Measurements from ENCODE around the gene ASMTL. TPM values are rescaled to one million over a fixed set of nuclear protein-coding genes. Genes with fewer than 3 reads are reported as not detected.
A peak's percentile ranks its signal among the peaks of the same experiment; 100 is the strongest.

ASMTL gene
- total RNA-seq, 8 experiments from 2014 or later: 15.1 to 46.3 (median 23.4) TPM

DNA sequence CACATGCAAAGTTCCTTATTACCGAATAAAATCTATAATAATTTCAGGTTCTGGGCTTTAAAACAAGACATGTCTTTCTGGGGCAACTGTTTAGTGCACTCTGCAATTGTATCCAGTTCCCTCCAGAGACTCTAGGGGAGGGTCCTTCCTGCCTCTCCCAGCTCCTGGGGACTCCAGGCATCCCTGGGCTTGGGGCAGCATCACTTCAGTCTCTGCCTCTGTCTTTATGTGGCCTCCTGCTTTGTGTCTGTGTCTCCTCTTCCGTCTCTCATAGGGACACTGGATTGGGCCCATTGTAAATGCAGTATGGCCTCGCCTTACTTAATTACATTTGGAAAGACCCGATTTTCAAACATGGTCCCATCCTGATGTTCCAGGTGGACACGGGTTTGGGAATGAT lies 10.9 kb upstream of the ASMTL start:
- WGBS, 10 experiments: 17 to 100% (median 61%) methylated on average over 1 to 5 of the region's 5 CpGs; no CpG with 5 or more reads in 1 of the 10 experiments
- no peak overlapping the region for H3K27ac ChIP-seq
- no peak for ATAC-seq (replicated peaks in 6 of 8)
- in situ Hi-C loops (cut with MboI; ENCODE audit: low pct_unique_long_range_greater_than_20kb in 2 of 9, low sequenced_read_pairs in 9 of 9, unreplicated experiment in 9 of 9): loop anchor here in 3 of 9 experiments (25.0 kb wide), 3 partner anchors 124 to 1149 kb away; partner anchors contain the start of gene AKAP17A (in 1 of the 3)
- no peak overlapping the region for H3K4me3 ChIP-seq
- H3K4me1 ChIP-seq (replicated peaks in 1 of 2): no peaks in the 10 kb centered on the region

DNA sequence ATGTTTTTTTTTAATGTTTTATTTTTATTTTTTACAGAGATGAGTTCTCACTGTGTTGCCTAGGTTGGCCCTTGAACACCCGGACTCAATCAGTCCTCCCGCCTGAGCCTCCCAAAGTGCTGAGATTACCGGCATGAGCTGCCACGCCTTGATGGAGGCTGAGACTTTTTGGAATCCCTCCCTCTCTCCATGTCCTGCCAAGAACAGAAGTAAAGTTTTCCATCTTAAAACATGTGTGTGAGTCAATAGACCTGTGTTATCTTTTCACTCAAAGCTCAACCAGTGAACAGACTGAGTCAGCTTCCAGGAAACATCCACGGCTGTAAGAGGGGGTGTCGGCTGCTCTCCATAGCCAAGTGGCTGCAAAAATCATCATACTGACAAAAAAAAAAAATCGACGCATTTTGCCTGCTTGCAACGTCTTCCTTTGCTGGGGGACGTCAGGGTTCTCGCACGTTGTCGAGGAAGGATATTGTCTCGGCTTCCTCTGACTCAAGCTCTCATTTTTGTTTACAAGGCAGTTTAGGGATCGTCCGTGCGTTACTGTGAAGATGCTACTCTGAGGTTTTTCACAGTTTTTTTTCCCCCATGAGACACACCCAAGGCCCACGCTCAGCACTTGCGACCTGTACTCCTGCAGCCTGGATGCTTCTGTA lies 10.0 kb upstream of the ASMTL start:
- ATAC-seq (replicated peaks in 6 of 8): no peak
- no peak overlapping the region for H3K4me3 ChIP-seq
- in situ Hi-C loops (cut with MboI; ENCODE audit: low pct_unique_long_range_greater_than_20kb in 2 of 9, low sequenced_read_pairs in 9 of 9, unreplicated experiment in 9 of 9): loop anchor here in 3 of 9 experiments (25.0 kb wide), 3 partner anchors 125 to 1150 kb away; partner anchors contain the start of gene AKAP17A (in 1 of the 3)
- no peaks in the 10 kb centered on the region for H3K4me1 ChIP-seq (replicated peaks in 1 of 2)
- 40 to 92% (median 65%) methylated on average over 2 to 15 of the region's 19 CpGs for WGBS, 10 experiments
- H3K27ac ChIP-seq: no peak overlapping the region

DNA sequence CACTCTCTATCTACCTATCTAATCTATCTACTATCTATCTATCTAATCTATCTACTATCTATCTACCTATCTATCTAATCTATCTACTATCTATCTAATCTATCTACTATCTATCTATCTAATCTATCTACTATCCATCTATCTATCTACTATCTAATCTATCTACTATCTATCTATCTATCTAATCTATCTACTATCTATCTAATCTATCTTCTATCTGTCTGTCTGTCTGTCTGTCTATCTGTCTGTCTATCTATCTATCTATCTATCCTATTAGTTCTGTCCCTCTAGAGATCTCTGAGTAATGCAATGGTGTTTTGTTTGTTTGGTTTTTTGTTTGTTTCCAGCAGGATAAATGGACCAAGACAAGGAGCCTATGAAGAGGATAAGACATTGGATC lies 9.4 kb upstream of the ASMTL start:
- in situ Hi-C loops (cut with MboI; ENCODE audit: low pct_unique_long_range_greater_than_20kb in 2 of 9, low sequenced_read_pairs in 9 of 9, unreplicated experiment in 9 of 9): loop anchor here in 3 of 9 experiments (25.0 kb wide), 3 partner anchors 125 to 1150 kb away; partner anchors contain the start of gene AKAP17A (in 1 of the 3)
- no peaks in the 10 kb centered on the region for H3K4me1 ChIP-seq (replicated peaks in 1 of 2)
- H3K27ac ChIP-seq: no peak overlapping the region
- ATAC-seq (replicated peaks in 6 of 8): no peak
- H3K4me3 ChIP-seq: no peak overlapping the region

DNA sequence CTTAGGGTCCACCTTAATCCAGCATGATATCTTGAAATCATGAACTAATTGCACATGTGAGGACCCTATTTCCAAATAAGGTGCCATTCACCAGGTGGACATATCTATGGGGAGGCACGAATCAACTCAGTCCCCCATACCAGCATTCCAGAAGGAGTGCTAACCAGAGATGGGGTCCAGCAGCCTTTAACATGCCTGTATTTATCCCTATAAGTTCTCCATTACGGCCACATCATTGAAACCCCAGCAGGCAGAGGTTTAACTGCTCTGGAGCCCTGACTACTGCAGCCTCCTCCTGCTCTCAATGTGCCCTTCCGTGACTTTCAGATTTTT lies 3.2 kb upstream of the ASMTL start:
- H3K4me1 ChIP-seq (replicated peaks in 1 of 2): no peaks in the 10 kb centered on the region
- 31 to 100% (median 70%) methylated on average over 1 to 3 of the region's 3 CpGs; no CpG with 5 or more reads in 2 of the 10 experiments for WGBS, 10 experiments
- ATAC-seq (replicated peaks in 6 of 8): no peak
- in situ Hi-C loops (cut with MboI; ENCODE audit: low pct_unique_long_range_greater_than_20kb in 2 of 9, low sequenced_read_pairs in 9 of 9, unreplicated experiment in 9 of 9): loop anchor here in 3 of 9 experiments (25.0 kb wide), 3 partner anchors 131 to 1156 kb away; partner anchors contain the start of gene AKAP17A (in 1 of the 3)
- H3K27ac ChIP-seq: no peak overlapping the region
- H3K4me3 ChIP-seq: no peak overlapping the region

DNA sequence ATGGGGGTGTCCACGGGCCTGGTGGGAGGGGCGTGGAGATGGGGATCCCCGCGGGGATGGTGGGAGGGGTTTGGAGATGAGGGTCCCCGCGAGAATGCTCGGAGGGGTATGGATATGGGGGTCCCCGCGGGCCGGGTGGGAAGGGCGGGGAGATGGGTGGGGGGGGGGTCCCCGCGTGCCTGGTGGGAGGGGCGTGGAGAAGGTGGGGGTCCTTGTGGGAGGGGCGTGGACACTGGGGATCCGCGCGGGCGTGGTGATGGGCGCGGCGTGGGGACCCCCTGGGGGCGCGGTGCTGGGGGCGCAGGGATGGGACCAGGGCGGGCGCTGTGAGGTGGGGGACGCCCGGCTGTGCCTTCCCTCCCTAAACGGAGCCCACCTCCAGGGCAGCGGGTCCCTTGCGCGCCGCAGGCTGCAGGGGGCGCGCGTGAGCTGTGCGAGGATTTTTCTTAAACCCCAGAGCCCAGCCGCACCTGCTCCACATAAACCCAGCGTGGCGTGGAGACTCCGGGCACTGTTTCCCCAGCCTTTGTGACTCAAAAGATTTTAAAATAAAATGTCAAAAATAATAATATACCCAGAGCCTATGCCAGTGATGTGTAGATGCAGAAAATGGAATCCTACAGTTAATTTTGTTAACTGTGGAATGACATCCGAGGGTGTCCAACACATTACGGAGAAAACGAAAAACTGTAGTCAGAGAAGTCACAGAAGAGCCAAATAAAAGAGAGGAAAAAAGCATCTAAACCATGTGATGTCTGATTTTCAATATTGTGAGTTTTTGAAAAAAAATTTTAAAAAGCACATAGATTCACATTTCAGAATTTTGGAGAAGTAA lies 1.5 kb upstream of the ASMTL start:
- Histone ChIP-seq H3K4me3 (peak overlapping the region; percentile 33 to 59 (median 42)), H3K27ac (no peak overlapping the region)

DNA sequence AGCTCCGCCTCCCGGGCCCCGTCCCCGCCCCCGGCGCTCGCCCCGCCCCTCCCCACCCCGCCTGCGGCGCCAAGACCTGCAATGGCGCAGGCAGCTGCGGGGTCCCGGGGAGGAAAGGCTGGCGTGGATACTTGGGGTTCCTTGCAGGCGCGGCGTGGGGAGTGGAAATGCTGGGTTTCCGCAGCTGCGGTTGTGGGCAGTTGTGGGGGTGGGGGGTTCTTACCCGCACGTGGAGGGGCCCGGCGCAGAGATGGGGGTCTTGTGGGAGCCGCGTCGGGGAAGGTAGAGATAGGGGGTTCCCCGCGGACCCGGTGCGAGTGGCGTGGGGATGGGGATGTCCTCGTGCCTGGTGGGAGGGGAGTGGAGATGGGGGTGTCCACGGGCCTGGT lies 680 bp upstream of the ASMTL start:
- Histone ChIP-seq H3K4me1 (replicated peaks in 1 of 2) (no peaks in the 10 kb centered on the region), H3K4me3 (peak overlapping the region; percentile 59 to 99 (median 85)), H3K27ac (peak overlapping the region; percentile 88 to 92)
- WGBS, 10 experiments: no CpG with 5 or more reads among the region's 34 CpGs
- ATAC-seq (replicated peaks in 6 of 8): peak; percentile 1 to 61 (median 32)
- in situ Hi-C loops (cut with MboI; ENCODE audit: low pct_unique_long_range_greater_than_20kb in 2 of 9, low sequenced_read_pairs in 9 of 9, unreplicated experiment in 9 of 9): loop anchor here in 3 of 9 experiments (25.0 kb wide), 3 partner anchors 134 to 1159 kb away; partner anchors contain the start of gene AKAP17A (in 1 of the 3)

More for the DNA sequence above, 1.5 kb upstream of the ASMTL start:
- in situ Hi-C loops (cut with MboI; ENCODE audit: low pct_unique_long_range_greater_than_20kb in 2 of 9, low sequenced_read_pairs in 9 of 9, unreplicated experiment in 9 of 9): loop anchor here in 3 of 9 experiments (25.0 kb wide), 3 partner anchors 133 to 1158 kb away; partner anchors contain the start of gene AKAP17A (in 1 of the 3)
- 0 to 93% (median 17%) methylated on average over 1 to 10 of the region's 45 CpGs; no CpG with 5 or more reads in 2 of the 10 experiments for WGBS, 10 experiments
- H3K4me1 ChIP-seq (replicated peaks in 1 of 2): no peaks in the 10 kb centered on the region
- peak; percentile 22 to 58 (median 47) for ATAC-seq (replicated peaks in 6 of 8)

DNA sequence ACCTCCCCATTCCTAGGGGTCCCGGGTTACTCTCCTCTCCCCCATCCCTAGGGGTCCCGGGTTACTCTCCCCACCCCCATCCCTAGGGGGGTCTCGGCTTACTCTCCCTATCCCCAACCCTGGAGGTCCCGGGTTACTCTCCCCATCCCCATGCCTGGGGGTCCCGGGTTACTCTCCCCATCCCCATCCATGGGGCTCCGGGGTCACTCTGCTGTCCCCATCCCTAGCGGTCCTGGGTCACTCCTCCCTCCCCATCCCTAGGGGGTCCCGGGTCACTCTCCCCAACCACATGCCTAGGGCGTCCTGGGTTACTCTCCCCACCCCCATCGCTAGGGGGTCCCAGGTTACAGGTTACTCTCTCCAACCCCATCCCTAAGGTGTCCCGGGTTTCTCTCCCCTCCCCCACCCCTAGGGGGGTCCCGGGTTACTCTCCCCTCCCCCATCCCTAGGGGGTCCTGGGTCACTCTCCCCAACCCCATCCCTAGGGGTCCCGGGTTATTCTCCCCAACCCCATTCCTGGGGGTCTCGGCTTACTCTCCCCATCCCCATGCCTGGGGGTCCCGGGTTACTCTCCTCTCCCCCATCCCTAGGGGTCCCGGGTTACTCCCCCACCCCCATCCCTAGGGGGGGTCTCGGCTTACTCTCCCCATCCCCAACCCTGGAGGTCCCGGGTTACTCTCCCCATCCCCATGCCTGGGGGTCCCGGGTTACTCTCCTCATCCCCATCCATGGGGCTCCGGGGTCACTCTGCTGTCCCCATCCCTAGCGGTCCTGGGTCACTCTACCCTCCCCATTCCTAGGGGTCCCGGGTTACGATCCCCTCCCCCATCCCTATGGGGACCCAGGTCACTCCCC lies 821 bp downstream of the ASMTL start:
- H3K27ac ChIP-seq: no peak overlapping the region

DNA sequence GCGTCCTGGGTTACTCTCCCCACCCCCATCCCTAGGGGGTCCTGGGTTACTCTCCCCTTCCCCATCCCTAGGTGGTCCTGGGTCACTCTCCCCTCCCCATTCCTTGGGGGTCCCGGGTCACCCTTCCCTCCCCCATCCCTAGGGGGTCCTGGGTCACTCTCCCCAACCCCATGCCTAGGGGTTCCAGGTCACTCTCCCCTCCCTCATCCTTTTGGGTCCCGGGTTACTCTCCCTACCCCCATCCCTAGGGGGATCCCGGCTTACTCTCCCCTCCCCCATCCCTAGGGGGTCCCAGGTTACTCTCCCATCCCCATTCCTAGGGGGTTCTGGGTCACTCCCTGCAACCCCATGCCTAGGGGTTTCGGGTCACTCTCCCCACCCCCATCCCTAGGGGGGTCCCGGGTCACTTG lies 1.5 kb downstream of the ASMTL start:
- Histone ChIP-seq H3K27ac (no peak overlapping the region), H3K4me3 (peak overlapping the region in 1 of 5 donors; percentile 99), H3K4me1 (replicated peaks in 1 of 2) (no peaks in the 10 kb centered on the region)
- in situ Hi-C loops (cut with MboI; ENCODE audit: low pct_unique_long_range_greater_than_20kb in 2 of 9, low sequenced_read_pairs in 9 of 9, unreplicated experiment in 9 of 9): loop anchor here in 3 of 9 experiments (25.0 kb wide), 3 partner anchors 136 to 1161 kb away; partner anchors contain the start of gene AKAP17A (in 1 of the 3)
- no CpG with 5 or more reads among the region's 6 CpGs for WGBS, 10 experiments
- ATAC-seq (replicated peaks in 6 of 8): no peak

More for the DNA sequence above, 821 bp downstream of the ASMTL start:
- Histone ChIP-seq H3K4me1 (replicated peaks in 1 of 2) (no peaks in the 10 kb centered on the region), H3K4me3 (peak overlapping the region; percentile 73 to 99 (median 78))
- WGBS, 10 experiments: no CpG with 5 or more reads among the region's 23 CpGs
- no peak for ATAC-seq (replicated peaks in 6 of 8)
- in situ Hi-C loops (cut with MboI; ENCODE audit: low pct_unique_long_range_greater_than_20kb in 2 of 9, low sequenced_read_pairs in 9 of 9, unreplicated experiment in 9 of 9): loop anchor here in 3 of 9 experiments (25.0 kb wide), 3 partner anchors 135 to 1160 kb away; partner anchors contain the start of gene AKAP17A (in 1 of the 3)

DNA sequence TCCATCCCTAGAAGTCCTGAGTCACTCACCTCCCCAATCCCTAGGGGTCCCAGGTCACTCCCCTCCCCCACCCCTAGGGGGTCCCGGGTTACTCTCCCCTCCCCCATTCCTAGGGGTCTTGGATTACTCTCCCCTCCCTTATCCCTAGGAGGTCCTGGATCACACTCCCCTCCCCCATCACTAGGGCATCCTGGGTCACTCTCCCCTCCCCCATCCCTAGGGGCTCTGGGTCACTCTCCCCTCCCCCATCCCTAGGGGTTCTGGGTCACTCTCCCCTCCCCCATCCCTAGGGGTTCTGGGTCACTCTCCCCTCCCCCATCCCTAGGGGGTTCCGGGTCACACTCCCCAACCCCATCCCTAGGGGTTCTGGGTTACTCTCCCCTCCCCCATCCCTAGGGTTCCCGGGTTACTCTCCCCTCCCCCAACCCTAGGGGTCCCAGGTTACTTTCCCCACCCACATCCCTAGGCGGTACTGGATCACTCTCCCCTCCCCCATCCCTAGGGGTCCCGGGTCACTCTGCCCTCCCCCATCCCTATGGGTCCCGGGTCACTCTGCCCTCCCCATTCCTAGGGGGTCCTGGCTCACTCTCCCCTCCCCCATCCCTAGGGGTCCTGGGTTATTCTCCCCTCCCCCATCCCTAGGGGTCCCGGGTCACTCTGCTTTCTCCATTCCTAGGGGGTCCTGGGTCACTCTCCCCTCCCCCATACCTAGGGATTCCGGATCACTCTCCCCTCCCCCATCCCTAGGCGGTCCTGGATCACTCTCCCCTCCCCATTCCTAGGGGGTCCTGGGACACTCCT lies 2.1 kb downstream of the ASMTL start:
- ATAC-seq (replicated peaks in 6 of 8): no peak
- Histone ChIP-seq H3K4me3 (no peak overlapping the region), H3K4me1 (replicated peaks in 1 of 2) (no peaks in the 10 kb centered on the region), H3K27ac (no peak overlapping the region)
- in situ Hi-C loops (cut with MboI; ENCODE audit: low pct_unique_long_range_greater_than_20kb in 2 of 9, low sequenced_read_pairs in 9 of 9, unreplicated experiment in 9 of 9): loop anchor here in 3 of 9 experiments (25.0 kb wide), 3 partner anchors 137 to 1162 kb away; partner anchors contain the start of gene AKAP17A (in 1 of the 3)
- no CpG with 5 or more reads among the region's 9 CpGs for WGBS, 10 experiments

DNA sequence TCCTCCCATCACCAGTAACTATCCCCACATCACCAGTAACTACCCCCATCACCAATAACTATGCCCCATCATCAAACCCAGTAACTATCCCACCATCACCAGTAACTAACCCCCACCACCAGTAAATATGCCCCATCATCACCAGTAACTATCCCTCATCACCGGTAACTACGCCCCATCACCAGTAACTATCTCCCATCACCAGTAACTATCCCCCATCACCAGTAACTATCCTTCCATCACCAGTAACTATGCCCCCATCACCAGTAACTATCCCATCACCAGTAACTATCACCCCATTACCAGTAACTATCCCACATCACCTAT lies 2.9 kb downstream of the ASMTL start:
- no peak overlapping the region for H3K4me3 ChIP-seq
- H3K4me1 ChIP-seq (replicated peaks in 1 of 2): no peaks in the 10 kb centered on the region
- in situ Hi-C loops (cut with MboI; ENCODE audit: low pct_unique_long_range_greater_than_20kb in 2 of 9, low sequenced_read_pairs in 9 of 9, unreplicated experiment in 9 of 9): loop anchor here in 3 of 9 experiments (25.0 kb wide), 3 partner anchors 138 to 1163 kb away; partner anchors contain the start of gene AKAP17A (in 1 of the 3)
- H3K27ac ChIP-seq: no peak overlapping the region
- no peak for ATAC-seq (replicated peaks in 6 of 8)
- WGBS, 10 experiments: 100% methylated on average over 1 to 2 of the region's 2 CpGs; no CpG with 5 or more reads in 5 of the 10 experiments

DNA sequence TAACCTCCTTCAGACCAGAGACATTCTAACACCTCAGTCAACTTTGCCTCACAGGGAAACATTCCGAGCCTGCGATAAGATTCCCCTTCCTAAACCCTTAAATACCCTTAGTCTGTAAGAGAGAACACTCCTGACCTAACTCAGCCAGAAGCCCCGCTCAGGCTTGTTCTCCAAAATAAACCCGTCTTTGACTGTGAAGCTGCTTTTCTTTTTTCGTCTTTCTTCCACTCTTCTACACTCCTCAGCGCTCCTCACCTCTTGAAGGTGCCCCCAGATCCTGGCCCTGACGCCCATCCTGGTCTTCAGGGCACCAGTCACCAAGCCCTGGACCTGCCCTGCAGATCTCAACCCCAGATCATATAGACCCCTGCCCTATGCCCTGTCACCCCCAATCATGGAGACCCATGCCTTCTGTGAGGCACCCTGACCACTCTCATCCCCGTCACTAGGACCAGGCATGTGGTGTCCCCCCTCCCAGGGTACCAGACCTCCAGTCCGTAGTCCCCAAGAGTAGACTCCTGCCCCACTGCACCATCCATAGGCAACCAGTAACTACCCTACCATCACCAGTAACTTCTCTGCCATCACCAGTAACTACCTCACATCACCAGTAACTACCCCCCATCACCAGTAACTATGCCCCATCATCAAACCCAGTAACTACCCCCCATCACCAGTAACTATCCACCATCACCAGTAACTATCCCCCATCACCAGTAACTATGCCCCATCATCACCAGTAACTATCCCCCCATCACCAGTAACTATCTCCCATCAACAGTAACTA lies 3.5 kb downstream of the ASMTL start:
- ATAC-seq (replicated peaks in 6 of 8): no peak
- in situ Hi-C loops (cut with MboI; ENCODE audit: low pct_unique_long_range_greater_than_20kb in 2 of 9, low sequenced_read_pairs in 9 of 9, unreplicated experiment in 9 of 9): no loop called here

More for the DNA sequence above, 3.5 kb downstream of the ASMTL start:
- Histone ChIP-seq H3K27ac (no peak overlapping the region), H3K4me3 (no peak overlapping the region), H3K4me1 (replicated peaks in 1 of 2) (no peaks in the 10 kb centered on the region)
- 53 to 100% (median 92%) methylated on average over 2 to 7 of the region's 9 CpGs; no CpG with 5 or more reads in 3 of the 10 experiments for WGBS, 10 experiments

Data from motor neuron (in vitro differentiated cells).